CMK (cell line): Measurements from ENCODE around the gene TOMT.

ENCODE experiments used
- DNase-seq: peaks from one replicate; pipeline ENCODE4 v3.0.0-alpha.2; 2010; ENCODE audit warnings: low read depth

Gene TOMT

DNA sequence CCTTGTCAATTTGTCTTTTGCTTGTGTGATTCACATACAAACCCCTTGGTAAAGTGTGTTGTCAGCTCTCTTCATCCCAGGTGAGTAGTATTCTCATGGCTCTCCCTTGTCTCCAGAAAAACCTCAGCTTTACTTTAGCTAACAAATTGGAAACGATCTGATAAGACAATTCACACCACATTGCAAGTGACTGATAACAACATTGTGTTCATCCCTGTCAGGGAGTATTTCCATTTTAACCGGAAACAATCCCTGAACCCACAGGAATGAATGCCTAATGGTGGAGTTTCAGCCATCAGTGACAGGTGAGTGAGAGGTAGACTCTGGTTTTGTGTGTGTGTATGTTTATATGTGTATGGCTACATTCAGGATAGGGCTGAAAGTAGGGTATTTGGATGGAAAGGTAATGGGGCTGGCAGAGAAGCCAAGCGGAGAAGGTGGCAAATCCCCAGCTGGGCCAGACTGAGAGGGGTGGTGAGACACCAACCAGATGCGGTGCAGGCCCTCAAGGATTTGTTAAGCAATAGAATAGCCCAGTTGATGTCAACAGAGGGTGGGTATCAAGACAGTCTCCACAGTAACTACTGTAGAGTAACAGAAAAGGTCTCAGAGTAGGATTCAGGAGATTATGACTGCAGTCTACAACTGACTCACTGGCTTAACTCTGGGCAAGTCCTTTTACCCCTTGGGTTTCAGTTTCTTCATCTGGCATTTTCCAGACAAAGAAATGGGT is 17.5 kb upstream of the TOMT start:
- DNase-seq, result no peak

DNA sequence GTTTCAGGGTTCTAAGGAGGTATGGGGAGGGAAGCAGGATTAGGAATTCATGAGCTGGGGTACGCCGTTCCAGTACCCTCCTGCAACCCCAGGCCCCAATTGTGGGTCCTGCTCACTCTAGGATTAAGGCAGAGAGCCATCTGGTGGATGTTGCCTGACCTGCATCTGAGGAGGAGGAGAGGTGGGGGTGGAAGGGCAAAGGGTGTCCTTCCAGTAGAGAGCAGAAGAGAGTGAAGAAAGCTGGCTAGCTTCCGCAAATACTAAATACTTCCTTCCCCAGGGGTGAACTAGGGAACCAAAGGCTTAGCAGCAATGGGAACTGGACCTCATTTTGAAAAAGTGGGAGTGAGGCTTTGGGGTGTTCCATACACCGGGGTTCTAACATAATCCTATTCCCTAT is 14.4 kb upstream of the TOMT start:
- DNase-seq, result peak; percentile 66

DNA sequence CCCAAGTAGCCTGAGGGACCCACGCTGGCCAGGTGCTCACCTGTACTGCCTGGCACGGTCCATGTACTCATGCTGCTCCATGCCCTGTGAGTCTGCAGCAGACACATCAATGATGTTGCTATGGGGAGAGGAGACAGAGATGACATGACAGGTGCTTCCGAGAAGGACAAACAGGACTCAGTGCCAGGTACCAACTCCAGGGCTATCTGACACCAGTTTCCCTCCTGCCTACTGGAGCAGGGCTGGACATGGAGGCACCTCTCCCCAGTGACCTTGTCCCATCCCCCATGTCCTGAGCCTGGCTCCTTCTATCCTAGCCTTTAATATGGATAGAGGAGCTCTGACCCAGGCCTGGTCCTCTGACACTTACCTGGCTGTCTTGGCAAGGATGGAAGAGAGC is 7.0 kb upstream of the TOMT start:
- no peak for DNase-seq

DNA sequence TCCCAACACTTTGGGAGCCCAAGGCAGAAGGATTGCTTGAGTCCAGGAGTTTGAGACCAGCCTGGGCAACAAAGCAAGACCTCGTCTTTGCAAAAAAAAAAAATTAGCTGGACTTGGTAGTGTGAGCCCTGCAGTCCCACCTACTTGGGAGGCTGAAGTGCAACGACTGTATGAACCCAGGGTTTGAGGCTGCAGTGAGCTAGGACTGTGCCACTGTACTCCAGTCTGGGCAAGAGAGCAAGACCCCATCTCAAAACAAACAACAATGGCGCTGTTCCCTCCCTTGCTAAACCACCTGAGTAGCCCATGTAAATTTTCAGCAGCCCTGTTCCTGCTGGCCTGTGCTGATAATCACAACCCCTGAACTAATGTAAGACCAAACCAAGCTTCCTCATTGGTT is 5.7 kb upstream of the TOMT start:
- DNase-seq, result no peak

DNA sequence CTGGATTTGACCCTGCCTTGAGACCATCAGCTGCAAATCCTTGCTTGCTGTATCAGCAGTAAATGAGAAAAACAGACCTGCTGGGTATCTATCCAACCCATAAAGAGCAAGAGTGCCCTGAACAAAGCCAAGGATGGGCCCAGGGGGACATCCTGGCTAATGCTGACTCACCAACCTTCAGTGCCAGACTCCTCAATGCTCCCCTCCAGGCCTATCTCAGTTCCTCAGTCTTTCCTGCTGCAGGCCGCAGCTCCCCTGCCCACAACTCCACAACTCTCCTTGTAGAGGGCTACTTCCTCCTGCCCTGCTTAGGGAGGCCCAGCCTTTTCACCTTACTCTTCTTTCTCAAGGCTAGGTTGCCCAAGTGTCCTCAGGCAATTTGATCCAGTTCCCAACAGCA is 5.3 kb upstream of the TOMT start:
- peak; percentile 100 for DNase-seq

DNA sequence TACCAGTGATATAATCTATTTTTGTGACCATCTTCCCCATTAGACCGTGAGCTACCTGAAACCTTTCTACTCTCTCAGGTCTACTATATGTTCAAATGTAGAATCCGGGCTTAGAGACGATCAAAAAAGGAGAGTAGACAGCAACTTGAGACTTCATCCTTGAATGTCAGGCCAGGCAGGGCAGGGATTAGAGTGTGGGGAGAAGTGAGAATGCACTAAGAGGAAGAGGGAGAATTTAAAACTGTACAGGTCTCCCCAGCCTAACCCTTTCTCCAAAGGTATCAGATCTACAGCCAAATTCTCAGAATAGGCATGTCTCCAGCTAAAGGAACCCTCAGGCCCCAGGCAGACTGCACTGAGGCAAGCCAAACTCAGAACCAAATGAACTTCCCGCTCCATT is 3.6 kb upstream of the TOMT start:
- DNase-seq, result no peak

DNA sequence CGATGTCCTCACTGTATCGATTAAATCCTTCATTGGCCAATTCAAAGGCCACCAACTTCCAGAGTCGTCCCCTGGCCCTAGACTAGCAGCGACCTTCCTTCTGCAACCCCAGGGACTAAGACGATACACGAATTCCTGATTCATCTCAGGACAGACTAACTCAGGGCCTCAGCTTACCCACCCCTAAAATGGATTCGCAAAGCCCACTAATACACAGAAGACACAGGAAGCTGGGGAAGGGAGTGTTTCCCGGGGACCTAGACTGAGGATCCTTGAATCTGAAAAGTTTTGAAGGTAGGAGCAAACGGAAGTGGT is 3.1 kb upstream of the TOMT start:
- no peak for DNase-seq

DNA sequence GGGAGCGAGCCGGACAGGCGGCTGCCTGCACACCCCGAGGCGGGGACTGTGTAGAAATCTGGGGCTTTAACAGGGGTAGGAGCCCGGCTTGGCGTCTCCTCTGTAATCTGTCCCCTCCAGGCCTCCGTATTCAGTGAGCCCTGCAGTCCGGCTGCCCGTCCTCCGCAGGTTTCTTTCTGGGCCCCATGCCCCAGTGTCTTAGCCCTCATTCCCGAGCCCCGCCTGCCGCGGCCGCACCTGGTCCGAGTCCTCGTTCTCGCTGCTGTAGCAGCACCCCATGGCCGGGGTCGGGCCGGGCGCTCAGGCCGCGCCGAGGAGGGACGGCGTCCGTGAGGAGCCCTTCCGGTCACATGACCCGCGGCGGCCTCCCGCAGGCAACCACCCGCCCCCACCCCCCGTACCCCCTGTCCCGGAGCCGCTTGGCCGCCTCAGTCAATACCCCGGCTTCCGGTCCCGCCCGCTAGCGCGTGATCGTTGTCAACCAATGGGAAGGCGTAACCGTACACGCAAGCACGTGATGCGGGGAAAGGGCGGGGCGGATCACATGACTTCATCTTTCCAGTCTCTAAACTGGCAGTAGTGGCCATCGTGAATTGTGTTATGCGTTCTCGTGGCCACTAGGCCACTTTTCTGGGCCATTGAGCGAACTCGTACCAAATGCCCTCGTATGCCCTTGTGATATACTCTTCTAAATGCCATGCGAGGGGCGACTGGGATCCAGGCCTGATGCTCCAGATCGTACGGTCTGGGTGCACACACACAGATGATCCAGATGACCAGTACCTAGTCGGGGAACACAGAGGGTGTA is 2.6 kb upstream of the TOMT start, which contains the start of gene LAMTOR1:
Gene LAMTOR1, minus strand, starts transcription at position 352 of the 808 bp plus-strand sequence. Its CDS starts 73 bp downstream, at position 279.
- peak; percentile 100 for DNase-seq

DNA sequence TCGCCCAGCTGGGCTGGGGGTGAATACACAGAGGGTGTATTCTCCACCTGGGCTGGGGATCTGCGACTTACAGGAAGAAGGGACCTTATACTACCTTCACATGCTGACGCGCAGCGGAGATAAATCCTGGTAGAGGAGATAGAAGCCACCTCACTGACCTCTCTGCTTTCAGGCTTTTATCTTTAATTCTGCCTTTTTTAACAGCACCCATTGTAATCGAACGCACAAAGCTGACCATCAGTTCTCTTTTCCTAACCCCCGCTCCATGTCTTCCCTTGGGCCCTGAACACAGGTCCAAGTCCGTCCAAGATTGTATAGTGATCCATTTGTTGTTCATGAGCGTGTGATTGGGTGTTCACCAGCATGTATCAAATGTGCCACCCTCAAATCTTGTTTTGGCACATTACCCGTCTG is 2.0 kb upstream of the TOMT start:
- DNase-seq, result no peak

DNA sequence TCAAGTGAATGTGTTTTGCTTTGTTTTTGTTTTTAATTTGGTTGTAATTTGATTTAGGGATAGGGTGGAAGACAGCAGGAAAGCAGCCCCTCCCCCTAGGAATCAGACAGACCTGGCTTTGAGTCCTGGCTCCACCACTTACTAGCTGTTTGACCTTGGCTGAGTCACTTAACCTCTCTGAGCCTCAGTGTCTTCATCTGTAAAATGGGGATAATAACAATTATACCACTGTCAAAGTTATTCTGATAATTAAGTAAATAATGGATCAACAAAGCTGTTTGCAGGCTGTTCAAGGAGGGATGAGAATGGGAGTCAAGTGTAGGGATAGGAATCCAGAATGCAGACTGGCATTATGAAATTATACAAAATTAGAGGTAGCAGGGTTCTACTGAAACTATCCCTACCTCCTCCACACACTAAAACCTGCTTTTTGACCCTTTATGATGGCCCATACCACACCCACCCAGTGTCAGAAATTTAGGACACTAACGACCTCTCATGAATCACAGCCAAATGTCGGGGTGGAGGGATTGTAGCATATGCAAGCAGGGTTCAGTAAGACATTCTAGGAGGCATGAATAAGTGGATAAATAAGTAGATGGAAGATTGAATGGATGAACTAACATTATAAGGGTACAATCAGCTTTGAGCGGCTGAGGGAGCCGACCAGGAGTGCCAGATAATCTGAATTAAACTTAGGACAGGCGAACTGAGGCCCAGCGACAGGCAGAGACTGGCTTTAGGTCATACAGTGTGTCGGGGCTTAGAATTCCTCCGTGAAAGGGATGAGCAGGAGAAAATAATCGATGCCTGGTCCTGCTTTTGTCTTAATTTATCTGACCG is 5.8 kb downstream of the TOMT start:
- no peak for DNase-seq

DNA sequence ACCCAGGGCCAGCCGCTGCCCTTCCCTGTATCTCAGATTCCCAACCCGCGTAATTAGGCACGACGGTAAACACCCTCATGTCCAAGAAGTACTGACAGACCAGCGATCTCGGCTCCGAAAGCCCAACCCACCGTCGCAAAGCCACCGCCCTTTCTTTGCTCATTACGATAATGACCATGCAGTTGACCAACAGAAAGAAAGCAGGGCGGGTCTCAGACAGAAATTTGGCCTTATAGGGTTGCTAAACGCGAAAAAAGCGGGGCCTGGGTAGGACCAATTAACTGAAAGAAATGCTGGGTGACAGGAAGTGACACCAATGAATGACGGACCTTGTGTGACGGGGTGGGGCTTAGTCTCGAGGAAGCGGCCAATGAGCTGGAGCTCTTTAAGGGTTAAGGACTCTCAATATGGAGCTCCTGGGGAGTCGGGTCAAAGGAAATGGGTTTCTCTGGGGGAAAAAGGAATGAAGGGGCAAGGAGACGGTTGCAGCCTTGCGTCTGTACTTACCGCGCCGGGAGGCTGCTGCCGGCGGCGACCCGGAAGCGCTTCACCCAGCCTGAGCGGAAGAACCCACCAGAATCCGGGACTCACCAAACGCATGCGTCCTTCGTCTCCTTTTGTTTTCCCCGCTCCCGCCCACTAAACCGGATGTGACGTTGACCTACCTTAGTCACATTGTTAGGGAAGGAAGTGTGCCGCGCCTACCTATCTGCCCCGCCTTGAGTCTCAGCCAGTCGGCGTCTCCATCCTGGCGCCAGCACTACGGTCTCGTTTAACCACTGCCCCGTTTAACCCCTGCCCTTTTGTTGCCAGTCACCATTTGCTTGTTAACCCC is 6.6 kb downstream of the TOMT start, which contains the start of gene ANAPC15:
Gene ANAPC15, minus strand, starts transcription at position 553 of the 835 bp plus-strand sequence. CDS start 1,419 bp downstream, outside the sequence.
- peak; percentile 99 for DNase-seq

DNA sequence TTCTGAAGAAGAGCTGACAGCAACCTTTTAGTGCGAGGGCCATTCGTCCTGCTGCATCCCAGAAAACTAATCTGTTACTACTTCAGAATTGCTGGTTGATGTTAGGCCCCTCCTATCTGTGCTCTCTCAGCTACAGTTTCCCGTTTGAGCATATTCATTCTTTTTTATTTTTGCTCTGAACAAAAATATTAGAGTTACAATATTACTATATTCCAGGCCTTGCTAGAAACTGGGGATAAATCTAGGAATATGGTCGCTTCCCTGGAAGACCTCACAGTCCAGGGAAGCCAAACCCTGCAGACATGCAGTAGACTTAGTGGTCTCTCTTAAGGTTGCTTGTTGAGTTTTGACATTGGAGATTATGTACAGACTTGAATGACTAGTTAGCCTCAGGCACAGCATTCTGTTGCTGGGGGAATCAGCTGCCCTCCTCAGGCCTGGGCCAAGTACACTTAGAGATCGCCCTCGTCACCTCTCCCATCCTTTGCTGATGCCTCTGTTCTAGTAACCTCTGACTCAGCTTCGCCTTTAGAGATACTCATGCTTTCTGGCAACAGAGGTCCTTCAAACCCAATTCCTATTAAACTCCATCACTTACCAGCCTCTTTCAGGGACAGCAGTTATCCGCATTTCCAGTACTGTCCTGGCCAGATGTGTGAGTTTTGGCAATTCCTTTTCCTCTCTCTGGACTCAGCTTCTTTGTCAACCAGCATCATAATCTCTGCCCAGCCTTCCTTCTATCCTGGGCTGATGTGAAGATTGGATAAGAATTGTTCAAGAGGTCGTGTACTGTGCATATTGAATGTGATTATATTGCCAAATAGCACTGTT is 7.5 kb downstream of the TOMT start:
- DNase-seq, result no peak

DNA sequence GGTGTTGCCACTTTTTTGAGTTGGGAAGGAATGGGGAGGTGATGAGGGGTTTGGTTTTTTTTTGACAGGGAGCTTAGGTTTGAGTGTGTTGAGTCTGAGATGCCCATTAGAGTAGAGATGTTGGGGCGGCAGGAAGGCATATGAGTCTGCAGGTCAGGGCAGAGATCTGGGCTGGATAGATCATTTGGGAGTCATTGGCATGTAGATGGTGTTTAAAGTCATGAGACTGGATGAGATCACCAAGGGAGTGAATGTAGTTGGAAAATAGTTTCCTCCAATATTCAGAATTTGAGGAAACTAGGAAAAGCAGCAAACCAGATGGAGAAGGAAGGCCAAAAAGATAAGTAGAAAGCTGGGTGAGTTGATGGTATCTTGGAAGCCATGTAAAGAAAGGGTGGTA is 8.8 kb downstream of the TOMT start:
- DNase-seq, result no peak

DNA sequence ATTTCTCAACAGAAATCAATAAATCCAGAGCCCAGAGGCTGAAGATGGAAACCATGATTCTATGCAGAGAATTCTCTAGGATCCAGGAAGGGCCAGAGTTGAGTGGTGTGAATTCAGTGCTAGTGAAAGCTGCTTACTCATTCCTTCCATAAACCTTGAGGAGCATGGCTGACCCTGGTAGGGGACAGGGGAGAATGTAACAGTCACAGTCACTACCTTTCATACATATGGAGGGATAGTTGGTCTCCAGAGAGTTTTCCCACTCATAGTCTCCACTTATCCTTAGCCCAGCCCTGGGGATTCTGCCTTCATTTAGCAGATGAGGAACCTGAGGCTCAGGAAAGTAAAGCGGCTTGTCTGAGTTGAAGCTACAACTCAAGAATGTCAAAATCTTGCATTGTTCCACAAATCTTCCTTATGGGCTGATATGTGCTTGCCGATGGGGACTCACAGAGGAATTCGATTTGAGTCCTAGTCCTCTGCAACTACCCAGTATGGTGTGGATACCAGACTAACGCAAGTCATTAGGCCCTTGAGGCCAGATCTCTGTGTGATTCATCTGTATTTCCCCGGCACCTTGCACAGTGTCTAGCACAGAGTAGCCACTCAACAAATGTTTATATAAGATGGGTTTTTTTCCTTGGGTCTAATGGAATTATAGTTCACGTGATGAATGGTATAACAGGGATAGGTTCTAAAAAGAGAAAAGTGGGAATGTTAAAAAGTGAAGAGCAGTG is 10.5 kb downstream of the TOMT start:
- DNase-seq, result no peak

DNA sequence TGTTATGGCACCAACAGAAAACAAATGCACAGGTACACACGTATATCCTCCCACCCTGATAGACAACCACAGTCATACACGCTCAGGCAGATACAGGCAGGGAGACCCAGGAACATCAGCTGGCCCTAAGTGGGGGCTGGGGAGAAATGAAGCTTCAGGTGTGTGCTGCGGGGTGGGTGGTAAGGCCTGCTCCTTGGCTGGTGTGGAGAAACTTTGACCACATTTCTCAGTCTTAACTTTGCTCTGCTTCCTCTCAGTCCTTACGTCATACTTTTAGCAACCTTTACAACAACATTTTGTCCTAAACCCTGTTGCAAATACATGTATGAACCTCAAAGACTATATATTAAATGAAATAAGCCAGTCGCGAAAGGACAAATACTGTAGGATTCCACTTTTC is 13.5 kb downstream of the TOMT start:
- DNase-seq, result no peak

DNA sequence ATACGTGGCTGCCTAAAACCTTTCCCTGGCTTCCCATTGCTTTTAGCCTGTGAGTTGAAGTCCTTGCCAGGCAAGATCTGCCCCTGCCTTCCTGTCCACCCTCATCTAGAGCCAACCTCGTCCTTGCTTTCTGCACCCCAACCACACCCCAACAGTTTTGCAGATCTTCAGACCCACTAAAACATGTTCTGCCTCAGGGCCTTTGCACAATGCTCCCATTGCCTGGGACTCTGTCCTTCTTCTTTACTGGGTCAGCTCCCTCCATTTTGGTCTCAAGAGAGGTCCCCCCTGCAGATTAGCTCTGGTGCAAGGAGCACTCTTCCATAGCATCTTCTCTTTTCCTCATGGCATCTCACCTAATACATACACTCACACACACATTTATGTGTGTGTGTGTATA is 15.2 kb downstream of the TOMT start:
- DNase-seq, result no peak

DNA sequence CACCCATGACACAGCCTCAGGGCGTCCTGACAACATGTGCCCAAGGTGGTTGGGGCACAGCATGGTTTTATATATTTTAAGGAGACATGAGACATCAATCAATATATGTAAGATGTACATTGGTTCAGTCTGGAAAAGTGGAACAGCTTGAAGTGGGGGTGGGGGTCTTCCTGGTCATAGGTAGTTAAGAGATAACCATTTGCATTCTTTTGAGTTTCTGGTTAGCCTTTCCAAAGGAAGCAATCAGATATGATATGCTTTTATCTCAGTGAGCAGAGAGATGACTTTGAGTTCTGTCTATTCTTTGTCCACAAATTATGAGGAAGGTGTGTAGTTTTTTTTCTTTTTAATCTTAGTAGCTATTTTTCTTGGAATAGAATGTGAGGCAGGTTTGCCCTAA is 16.9 kb downstream of the TOMT start:
- no peak for DNase-seq

DNA sequence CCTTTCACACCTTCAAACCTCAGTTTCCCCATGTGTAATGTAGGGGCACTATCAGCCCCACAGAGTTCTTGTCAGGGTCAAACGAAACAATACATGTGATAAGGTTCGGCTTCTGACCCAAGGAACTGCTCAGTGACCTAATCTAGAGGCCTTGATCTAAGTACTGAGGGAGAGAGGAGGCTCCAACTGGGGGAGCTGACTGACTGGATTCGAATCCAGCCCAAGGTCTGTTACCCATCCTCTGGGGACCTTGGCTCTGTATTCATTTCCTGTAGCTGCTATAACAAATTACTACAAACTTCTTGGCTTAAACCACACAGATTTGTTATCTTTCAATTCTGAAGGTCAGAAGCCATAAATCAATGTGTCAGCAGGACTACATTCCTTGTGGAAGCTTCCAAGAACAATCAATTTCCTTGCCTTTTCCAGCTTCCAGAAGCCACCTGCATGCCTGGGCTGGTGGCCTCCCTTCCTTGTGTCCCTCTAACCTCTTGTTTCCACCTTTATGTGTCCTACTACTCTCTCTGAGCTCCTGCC is 17.5 kb downstream of the TOMT start:
- DNase-seq, result no peak

DNA sequence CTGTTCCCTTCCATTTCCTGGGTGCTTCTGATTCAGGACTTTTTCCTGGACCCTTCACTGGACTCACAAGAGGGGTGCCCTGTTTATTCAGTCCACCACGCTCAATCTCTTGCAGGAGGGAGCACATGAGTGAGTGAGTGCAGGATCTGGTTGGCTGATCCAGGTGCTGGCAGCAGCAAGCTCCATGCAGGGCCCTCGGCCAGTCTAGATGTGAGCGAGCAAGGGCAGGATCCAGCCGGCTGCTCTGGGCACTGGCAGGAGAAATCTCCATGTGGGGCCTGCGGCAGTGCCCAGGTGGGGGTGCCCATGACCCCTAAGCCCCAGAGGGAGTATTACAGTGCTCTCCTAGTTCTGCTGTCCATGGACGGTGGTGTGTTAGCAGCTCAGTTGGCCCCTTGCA is 18.3 kb downstream of the TOMT start:
- no peak for DNase-seq

DNA sequence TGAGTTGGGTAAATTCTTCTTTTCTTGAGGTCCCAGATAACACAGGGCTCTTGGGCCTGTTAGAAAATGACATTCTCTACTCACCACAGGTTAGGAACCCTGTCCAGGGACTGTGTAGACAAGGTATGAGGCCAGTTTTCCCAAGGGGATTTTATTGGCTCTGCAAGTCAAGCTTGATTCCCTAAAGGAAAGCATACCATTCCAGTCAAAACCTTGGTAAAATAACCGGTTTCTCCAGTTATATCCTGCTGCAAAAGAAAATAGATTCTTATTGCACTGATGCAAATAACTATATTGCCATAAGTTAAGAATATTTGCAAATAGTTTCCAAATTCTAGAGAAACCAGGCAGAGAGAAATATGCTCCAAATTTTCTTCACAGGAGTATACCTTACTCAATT is 20.2 kb downstream of the TOMT start:
- DNase-seq, result no peak
